ENCODE results near the gene ADRM1. TPM values are rescaled to one million over a fixed set of nuclear protein-coding genes. Genes with fewer than 3 reads are reported as not detected.

The ADRM1 gene
- total RNA-seq, 1 donor from 2014 or later, result 73.4 TPM

DNA sequence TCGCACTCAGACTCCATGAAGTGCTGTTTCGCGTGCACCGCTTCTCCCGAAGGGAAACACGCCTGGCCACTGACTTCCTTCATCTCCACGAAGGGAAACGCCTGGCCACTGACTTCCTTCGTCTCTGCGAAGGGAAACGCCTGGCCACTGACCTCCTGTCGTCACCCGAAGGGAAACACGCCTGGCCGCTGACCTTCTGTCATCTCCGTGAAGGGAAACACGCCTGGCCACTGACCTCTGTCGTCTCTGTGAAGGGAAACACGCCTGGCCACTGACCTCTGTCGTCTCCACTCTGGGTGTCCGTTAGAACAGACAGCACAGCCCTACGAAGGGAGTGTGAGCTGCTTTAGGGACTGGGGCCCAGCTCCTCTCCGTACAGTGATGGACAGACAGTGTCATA, 17.1 kb upstream of the ADRM1 start:
- TF ChIP-seq, protein P1, sequence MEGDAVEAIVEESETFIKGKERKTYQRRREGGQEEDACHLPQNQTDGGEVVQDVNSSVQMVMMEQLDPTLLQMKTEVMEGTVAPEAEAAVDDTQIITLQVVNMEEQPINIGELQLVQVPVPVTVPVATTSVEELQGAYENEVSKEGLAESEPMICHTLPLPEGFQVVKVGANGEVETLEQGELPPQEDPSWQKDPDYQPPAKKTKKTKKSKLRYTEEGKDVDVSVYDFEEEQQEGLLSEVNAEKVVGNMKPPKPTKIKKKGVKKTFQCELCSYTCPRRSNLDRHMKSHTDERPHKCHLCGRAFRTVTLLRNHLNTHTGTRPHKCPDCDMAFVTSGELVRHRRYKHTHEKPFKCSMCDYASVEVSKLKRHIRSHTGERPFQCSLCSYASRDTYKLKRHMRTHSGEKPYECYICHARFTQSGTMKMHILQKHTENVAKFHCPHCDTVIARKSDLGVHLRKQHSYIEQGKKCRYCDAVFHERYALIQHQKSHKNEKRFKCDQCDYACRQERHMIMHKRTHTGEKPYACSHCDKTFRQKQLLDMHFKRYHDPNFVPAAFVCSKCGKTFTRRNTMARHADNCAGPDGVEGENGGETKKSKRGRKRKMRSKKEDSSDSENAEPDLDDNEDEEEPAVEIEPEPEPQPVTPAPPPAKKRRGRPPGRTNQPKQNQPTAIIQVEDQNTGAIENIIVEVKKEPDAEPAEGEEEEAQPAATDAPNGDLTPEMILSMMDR (IDR thresholded peaks at IDR 0.05), result no peak
- H3K4me1 ChIP-seq, result peaks cover 3% of the 10 kb centered on the region
- H3K27ac ChIP-seq, result no peak overlapping the region
- H3K9me3 ChIP-seq, result no peaks in the 10 kb centered on the region
- H3K36me3 ChIP-seq, result peaks cover 80% of the 10 kb centered on the region
- intact Hi-C loops (cut with DNase I), result no loop called here
- ATAC-seq, result no peak
- H3K27me3 ChIP-seq, result no peaks in the 10 kb centered on the region
- no peak overlapping the region for H3K4me3 ChIP-seq
- DNase-seq, result no peak

DNA sequence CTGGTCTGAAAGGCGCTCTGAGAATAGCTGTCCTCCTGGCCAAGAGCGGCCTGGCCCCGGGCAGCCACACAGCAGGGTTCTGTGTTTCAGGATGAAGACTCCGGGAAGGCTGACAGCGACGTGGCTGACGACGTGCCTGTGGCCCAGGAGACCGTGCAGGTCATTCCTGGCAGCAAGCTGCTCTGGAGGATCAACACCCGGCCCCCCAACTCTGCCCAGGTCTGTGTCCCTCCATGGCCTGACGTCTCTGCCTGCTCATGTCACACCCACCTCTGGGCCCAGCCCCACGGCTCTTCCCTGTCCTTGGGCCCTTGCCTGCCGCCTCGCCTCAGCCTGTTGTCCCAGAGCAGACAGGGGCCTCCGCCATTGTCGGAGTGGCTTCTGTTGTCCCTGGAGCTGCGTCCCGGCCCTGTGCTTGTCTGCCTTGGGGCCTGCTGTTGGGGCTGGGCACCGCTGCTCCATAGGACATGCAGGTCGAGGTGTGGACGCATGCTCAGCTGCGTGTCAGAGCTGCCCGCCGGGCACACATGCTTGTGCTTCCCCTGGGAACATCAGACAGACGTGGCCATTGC, 16.2 kb upstream of the ADRM1 start:
- DNase-seq (no peak), ATAC-seq (no peak)
- Histone ChIP-seq H3K4me3 (no peak overlapping the region), H3K4me1 (peaks cover 3% of the 10 kb centered on the region), H3K36me3 (peaks cover 79% of the 10 kb centered on the region), H3K27ac (no peak overlapping the region), H3K27me3 (no peaks in the 10 kb centered on the region), H3K9me3 (no peaks in the 10 kb centered on the region)
- TF ChIP-seq, protein P1 (IDR thresholded peaks at IDR 0.05), result no peak
- intact Hi-C loops (cut with DNase I), result no loop called here

DNA sequence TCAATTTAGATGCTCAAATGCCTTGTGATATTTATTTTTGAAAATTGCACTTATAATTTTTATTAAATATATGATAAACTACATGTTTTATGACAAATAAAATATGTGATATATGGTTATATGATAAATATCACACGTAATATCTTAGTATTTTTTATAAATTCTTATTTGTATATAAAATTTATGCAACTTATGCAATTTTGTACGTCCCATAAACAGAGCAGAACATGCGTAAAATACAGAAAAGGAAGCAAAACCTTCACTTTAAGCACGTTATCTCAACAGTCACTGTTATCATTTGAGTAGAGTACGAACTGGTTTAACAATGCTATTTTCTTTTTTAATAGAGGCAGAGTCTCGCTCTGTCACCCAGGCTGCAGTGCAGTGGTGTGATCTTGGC, 15.7 kb upstream of the ADRM1 start:
- ATAC-seq, result no peak
- Histone ChIP-seq H3K27ac (no peak overlapping the region), H3K9me3 (no peaks in the 10 kb centered on the region), H3K36me3 (peaks cover 79% of the 10 kb centered on the region), H3K27me3 (no peaks in the 10 kb centered on the region), H3K4me3 (no peak overlapping the region), H3K4me1 (peaks cover 3% of the 10 kb centered on the region)
- no peak for DNase-seq
- TF ChIP-seq, protein P1 (IDR thresholded peaks at IDR 0.05), result no peak
- intact Hi-C loops (cut with DNase I), result no loop called here

DNA sequence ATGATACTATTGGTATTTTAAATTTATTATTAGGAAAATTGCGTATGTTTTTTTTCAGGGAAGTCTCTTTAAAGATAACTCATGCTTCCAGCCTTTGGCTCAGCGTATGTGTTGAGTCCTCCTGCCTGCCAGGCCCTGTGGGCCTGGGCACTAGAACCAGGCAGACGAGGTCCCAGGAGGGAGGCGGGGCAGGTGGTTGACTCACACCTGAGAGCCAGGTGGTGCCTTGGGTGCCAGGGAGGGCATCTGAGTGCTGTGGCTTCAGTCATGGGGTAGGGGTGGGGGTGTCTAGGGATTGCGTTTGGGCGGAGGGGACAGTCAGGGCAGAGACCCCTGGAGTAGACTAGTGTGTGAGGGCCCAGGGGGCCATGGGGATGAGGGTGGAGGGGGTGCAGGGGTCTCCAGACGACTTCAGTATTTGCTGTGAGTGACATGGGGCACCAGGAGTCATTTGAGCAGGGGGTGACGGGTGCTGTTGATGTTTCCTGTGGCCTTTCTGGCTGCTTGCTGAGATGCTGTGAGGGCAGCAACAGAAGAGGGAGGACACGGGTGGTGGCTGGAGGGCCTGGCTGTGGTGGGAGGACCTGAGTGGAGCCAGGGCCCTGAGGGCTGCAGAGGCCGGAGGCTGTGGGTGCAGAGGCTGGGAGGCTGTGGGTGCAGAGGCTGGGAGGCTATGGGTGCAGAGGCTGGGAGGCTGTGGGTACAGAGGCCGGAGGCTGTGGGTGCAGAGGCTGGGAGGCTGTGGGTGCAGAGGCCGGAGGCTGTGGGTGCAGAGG, 14.8 kb upstream of the ADRM1 start:
- DNase-seq (no peak), ATAC-seq (no peak)
- Histone ChIP-seq H3K4me3 (no peak overlapping the region), H3K27me3 (no peaks in the 10 kb centered on the region), H3K27ac (no peak overlapping the region), H3K36me3 (peaks cover 78% of the 10 kb centered on the region), H3K9me3 (no peaks in the 10 kb centered on the region), H3K4me1 (peaks cover 3% of the 10 kb centered on the region)
- intact Hi-C loops (cut with DNase I), result no loop called here
- TF ChIP-seq, protein P1 (IDR thresholded peaks at IDR 0.05), result no peak

DNA sequence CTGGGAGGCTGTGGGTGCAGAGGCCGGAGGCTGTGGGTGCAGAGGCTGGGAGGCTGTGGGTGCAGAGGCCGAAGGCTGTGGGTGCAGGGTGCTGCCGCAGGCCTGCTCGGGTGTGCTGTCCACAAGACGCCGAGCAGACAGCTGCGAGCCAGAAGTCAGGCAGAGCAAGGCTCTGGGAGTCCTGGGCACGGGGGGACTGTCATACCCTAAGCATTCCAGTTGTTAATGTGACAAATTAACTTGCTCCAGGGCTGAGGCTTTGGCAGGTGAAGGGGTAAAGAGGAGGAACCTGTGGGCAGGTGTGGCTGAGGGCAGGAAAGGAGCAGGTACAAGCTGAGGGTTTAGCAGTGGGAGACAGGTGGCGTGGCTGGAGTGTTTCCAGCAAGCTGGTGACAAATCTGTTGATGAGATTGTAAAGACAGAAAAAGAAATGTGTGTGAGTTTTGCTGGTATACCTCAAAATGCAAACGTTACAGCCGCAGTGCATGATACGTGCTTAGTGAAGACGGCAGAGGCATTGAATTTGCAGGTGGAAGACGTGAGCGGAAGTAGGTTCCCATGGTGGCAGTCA, 14.2 kb upstream of the ADRM1 start:
- Histone ChIP-seq H3K4me1 (no peaks in the 10 kb centered on the region), H3K27me3 (no peaks in the 10 kb centered on the region), H3K27ac (no peak overlapping the region), H3K9me3 (no peaks in the 10 kb centered on the region), H3K36me3 (peaks cover 78% of the 10 kb centered on the region), H3K4me3 (no peak overlapping the region)
- intact Hi-C loops (cut with DNase I), result no loop called here
- TF ChIP-seq, protein P1 (IDR thresholded peaks at IDR 0.05), result no peak
- no peak for DNase-seq
- ATAC-seq, result no peak

Data from upper lobe of right lung (tissue), 1 donor.